ENCODE data around the gene SBNO2. TPM values are rescaled to one million over a fixed set of nuclear protein-coding genes. Genes with fewer than 3 reads are reported as not detected.

SBNO2 gene
- total RNA-seq, 4 donors from 2014 or later = 14.9 to 67.2 (median 20.9) TPM

- TF ChIP-seq CTCF (IDR thresholded peaks at IDR 0.05) (no peak), POLR2AphosphoS5 (IDR thresholded peaks at IDR 0.05) (no peak)
- no CpG with 5 or more reads among the region's 35 CpGs for WGBS, 2 donors (ENCODE audit: low coverage in 1 of 2)
- Histone ChIP-seq H3K36me3 (peaks cover 0 to 28% of the 10 kb centered on the region in 2 donors), H3K27me3 (no peaks in the 10 kb centered on the region), H3K4me3 (peak overlapping the region in 1 of 2 donors; percentile 46), H3K27ac (peak overlapping the region in 3 of 4 donors; percentile 78 to 82 (median 81)), H3K4me1 (peaks cover 0 to 80% (median 29%) of the 10 kb centered on the region in 3 donors), H3K9me3 (no peaks in the 10 kb centered on the region)
- ATAC-seq = no peak
Observed at GRCh38 chr19:1167687-1168571, 6.1 kb downstream of the SBNO2 start.

GRCh38 chr19:1166872-1167573, 7.0 kb downstream of the SBNO2 start:
- 100% methylated on average over 1 of the region's 33 CpGs; no CpG with 5 or more reads in 1 of the 2 donors for WGBS, 2 donors (ENCODE audit: low coverage in 1 of 2)
- Histone ChIP-seq H3K4me1 (peaks cover 0 to 72% (median 24%) of the 10 kb centered on the region in 3 donors), H3K9me3 (no peaks in the 10 kb centered on the region), H3K36me3 (peaks cover 0 to 28% of the 10 kb centered on the region in 2 donors), H3K4me3 (no peak overlapping the region), H3K27ac (no peak overlapping the region), H3K27me3 (no peaks in the 10 kb centered on the region)
- TF ChIP-seq CTCF (IDR thresholded peaks at IDR 0.05) (no peak), EP300 (IDR thresholded peaks at IDR 0.05) (no peak), POLR2A (IDR thresholded peaks at IDR 0.05) (no peak), POLR2AphosphoS5 (IDR thresholded peaks at IDR 0.05) (no peak)
- no peak for ATAC-seq

GRCh38 chr19:1164684-1165531, 9.2 kb downstream of the SBNO2 start:
- Histone ChIP-seq H3K27me3 (no peaks in the 10 kb centered on the region), H3K9me3 (no peaks in the 10 kb centered on the region), H3K4me3 (no peak overlapping the region), H3K36me3 (peaks cover 0 to 34% of the 10 kb centered on the region in 2 donors), H3K4me1 (peaks cover 0 to 58% (median 8%) of the 10 kb centered on the region in 3 donors), H3K27ac (peak overlapping the region in 2 of 4 donors; percentile 0 to 17)
- 47 to 95% methylated on average over 6 to 7 of the region's 21 CpGs for WGBS, 2 donors (ENCODE audit: low coverage in 1 of 2)
- no peak for ATAC-seq
- no peak for TF ChIP-seq CTCF (IDR thresholded peaks at IDR 0.05)
- TF ChIP-seq POLR2AphosphoS5 (IDR thresholded peaks at IDR 0.05) = no peak
- no peak for TF ChIP-seq POLR2A (IDR thresholded peaks at IDR 0.05)
- TF ChIP-seq EP300 (IDR thresholded peaks at IDR 0.05) = no peak

- H3K36me3 ChIP-seq = peaks cover 0 to 35% of the 10 kb centered on the region in 2 donors
- no peaks in the 10 kb centered on the region for H3K27me3 ChIP-seq
- H3K27ac ChIP-seq = no peak overlapping the region
- no peak for ATAC-seq
- TF ChIP-seq CTCF (IDR thresholded peaks at IDR 0.05) (no peak), POLR2AphosphoS5 (IDR thresholded peaks at IDR 0.05) (no peak), POLR2A (IDR thresholded peaks at IDR 0.05) (no peak), EP300 (IDR thresholded peaks at IDR 0.05) (no peak)
- H3K4me1 ChIP-seq = peaks cover 0 to 52% (median 4%) of the 10 kb centered on the region in 3 donors
- 0% methylated on average over 1 of the region's 20 CpGs; no CpG with 5 or more reads in 1 of the 2 donors for WGBS, 2 donors (ENCODE audit: low coverage in 1 of 2)
- no peaks in the 10 kb centered on the region for H3K9me3 ChIP-seq
- H3K4me3 ChIP-seq = no peak overlapping the region
Observed at GRCh38 chr19:1163934-1164683, 10.0 kb downstream of the SBNO2 start.

Measured in gastroesophageal sphincter (tissue), 4 donors.